ENCODE data around the gene TVP23A.

- TF ChIP-seq RFX5 (IDR thresholded peaks at IDR 0.05; ENCODE audit: low read length) (no peak), CTCF (IDR thresholded peaks at IDR 0.05) (no peak), SIN3A (IDR thresholded peaks at IDR 0.05; ENCODE audit: borderline replicate concordance, low read depth, low read length) (no peak), FOXJ3 (CRISPR knock-in tag; IDR thresholded peaks at IDR 0.05) (no peak), EP300 (IDR thresholded peaks at IDR 0.05; ENCODE audit: borderline replicate concordance in 1 of 2, low read depth in 1 of 2, low read length in 1 of 2) (no peak), GABPA (IDR thresholded peaks at IDR 0.05; ENCODE audit: low read depth) (no peak), NRF1 (IDR thresholded peaks at IDR 0.05; ENCODE audit: low read depth, low read length) (no peak)
These were observed 41.2 kb downstream of the TVP23A start for GRCh38 chr16:10777356-10777755.
